Measurements from ENCODE around the gene WASL. TPM values are rescaled to one million over a fixed set of nuclear protein-coding genes. Genes with fewer than 3 reads are reported as not detected.

Gene WASL
- polyA plus RNA-seq, 1 donor from 2014 or later = 22.5 TPM

- Histone ChIP-seq H3K9ac (ENCODE audit: low read length) (no peak overlapping the region), H3K79me2 (replicated peaks; ENCODE audit: insufficient read depth, low read length) (no peaks in the 10 kb centered on the region), H3K27me3 (ENCODE audit: insufficient read depth, low read depth, low read length) (no peaks in the 10 kb centered on the region), H3F3A (ENCODE audit: insufficient read depth, low read length, poor library complexity, severe bottlenecking) (no peaks in the 10 kb centered on the region), H3K4me3 (ENCODE audit: low read length) (no peak overlapping the region), H3K4me2 (ENCODE audit: low read length) (no peak overlapping the region), H3K9me2 (ENCODE audit: insufficient read depth, low read length) (no peaks in the 10 kb centered on the region), H4K20me1 (ENCODE audit: insufficient read depth) (no peaks in the 10 kb centered on the region), H3K9me3 (ENCODE audit: low read length) (no peaks in the 10 kb centered on the region), H3K27ac (ENCODE audit: low read length) (no peak overlapping the region), H2AFZ (ENCODE audit: low read depth, low read length) (no peak overlapping the region), H3K36me3 (ENCODE audit: insufficient read depth, low read length) (no peaks in the 10 kb centered on the region)
- TF ChIP-seq, protein P1, sequence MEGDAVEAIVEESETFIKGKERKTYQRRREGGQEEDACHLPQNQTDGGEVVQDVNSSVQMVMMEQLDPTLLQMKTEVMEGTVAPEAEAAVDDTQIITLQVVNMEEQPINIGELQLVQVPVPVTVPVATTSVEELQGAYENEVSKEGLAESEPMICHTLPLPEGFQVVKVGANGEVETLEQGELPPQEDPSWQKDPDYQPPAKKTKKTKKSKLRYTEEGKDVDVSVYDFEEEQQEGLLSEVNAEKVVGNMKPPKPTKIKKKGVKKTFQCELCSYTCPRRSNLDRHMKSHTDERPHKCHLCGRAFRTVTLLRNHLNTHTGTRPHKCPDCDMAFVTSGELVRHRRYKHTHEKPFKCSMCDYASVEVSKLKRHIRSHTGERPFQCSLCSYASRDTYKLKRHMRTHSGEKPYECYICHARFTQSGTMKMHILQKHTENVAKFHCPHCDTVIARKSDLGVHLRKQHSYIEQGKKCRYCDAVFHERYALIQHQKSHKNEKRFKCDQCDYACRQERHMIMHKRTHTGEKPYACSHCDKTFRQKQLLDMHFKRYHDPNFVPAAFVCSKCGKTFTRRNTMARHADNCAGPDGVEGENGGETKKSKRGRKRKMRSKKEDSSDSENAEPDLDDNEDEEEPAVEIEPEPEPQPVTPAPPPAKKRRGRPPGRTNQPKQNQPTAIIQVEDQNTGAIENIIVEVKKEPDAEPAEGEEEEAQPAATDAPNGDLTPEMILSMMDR (IDR thresholded peaks at IDR 0.05; ENCODE audit: poor library complexity, severe bottlenecking) = no peak
- TF ChIP-seq SMC3 (conservative IDR thresholded peaks at IDR 0.05; ENCODE audit: poor library complexity) (no peak), EZH2 (IDR thresholded peaks at IDR 0.05; ENCODE audit: borderline replicate concordance, insufficient read depth, low read length, poor library complexity, severe bottlenecking) (no peak), MXI1 (conservative IDR thresholded peaks at IDR 0.05; ENCODE audit: poor library complexity, severe bottlenecking) (no peak), REST (IDR thresholded peaks at IDR 0.05; ENCODE audit: borderline replicate concordance) (no peak), EP300 (conservative IDR thresholded peaks at IDR 0.05; ENCODE audit: poor library complexity, severe bottlenecking) (no peak), TAF1 (IDR thresholded peaks at IDR 0.05; ENCODE audit: low read depth) (no peak), RAD21 (conservative IDR thresholded peaks at IDR 0.05) (no peak), POLR2AphosphoS5 (IDR thresholded peaks at IDR 0.05) (no peak)
Measured at GRCh38 chr7:123675181-123675473, 73.7 kb downstream of the WASL start.

- no peak overlapping the region for H3K4me2 ChIP-seq (ENCODE audit: low read length)
- H3K79me2 ChIP-seq (replicated peaks; ENCODE audit: insufficient read depth, low read length) = no peaks in the 10 kb centered on the region
- no peak overlapping the region for H3K9ac ChIP-seq (ENCODE audit: low read length)
- H3K27ac ChIP-seq (ENCODE audit: low read length) = no peak overlapping the region
- H3K9me2 ChIP-seq (ENCODE audit: insufficient read depth, low read length) = no peaks in the 10 kb centered on the region
- TF ChIP-seq REST (IDR thresholded peaks at IDR 0.05; ENCODE audit: borderline replicate concordance) (no peak), POLR2AphosphoS5 (IDR thresholded peaks at IDR 0.05) (no peak), EP300 (conservative IDR thresholded peaks at IDR 0.05; ENCODE audit: poor library complexity, severe bottlenecking) (no peak), TAF1 (IDR thresholded peaks at IDR 0.05; ENCODE audit: low read depth) (no peak), EZH2 (IDR thresholded peaks at IDR 0.05; ENCODE audit: borderline replicate concordance, insufficient read depth, low read length, poor library complexity, severe bottlenecking) (no peak), MXI1 (conservative IDR thresholded peaks at IDR 0.05; ENCODE audit: poor library complexity, severe bottlenecking) (no peak), SMC3 (conservative IDR thresholded peaks at IDR 0.05; ENCODE audit: poor library complexity) (no peak), RAD21 (conservative IDR thresholded peaks at IDR 0.05) (no peak)
- TF ChIP-seq, protein P1 (IDR thresholded peaks at IDR 0.05; ENCODE audit: poor library complexity, severe bottlenecking) = no peak
- H3K9me3 ChIP-seq (ENCODE audit: low read length) = no peaks in the 10 kb centered on the region
- H3K4me3 ChIP-seq (ENCODE audit: low read length) = no peak overlapping the region
- H3K27me3 ChIP-seq (ENCODE audit: insufficient read depth, low read depth, low read length) = no peaks in the 10 kb centered on the region
- no peaks in the 10 kb centered on the region for H3F3A ChIP-seq (ENCODE audit: insufficient read depth, low read length, poor library complexity, severe bottlenecking)
- H3K36me3 ChIP-seq (ENCODE audit: insufficient read depth, low read length) = no peaks in the 10 kb centered on the region
- no peaks in the 10 kb centered on the region for H4K20me1 ChIP-seq (ENCODE audit: insufficient read depth)
- no peak overlapping the region for H2AFZ ChIP-seq (ENCODE audit: low read depth, low read length)
Measured at GRCh38 chr7:123674399-123675180, 74.2 kb downstream of the WASL start.

All from neural cell (in vitro differentiated cells).